GM19099 (cell line): ENCODE measurements around the gene RAB33A.

Source experiments
- POLR2A ChIP-seq: IDR thresholded peaks from 3 replicates; pipeline ENCODE4 v1.6.1; 2011; ENCODE audit warnings: low read depth; ENCODE audit not compliant: insufficient read length; ENCODE audit errors: extremely low read depth

RAB33A gene

GRCh38 chrX:130171446-130172126 lies at the start of gene RAB33A:
Gene RAB33A (plus strand): TSS chrX:130171962. CDS start chrX:130172063, 101 bp downstream.
- peak; percentile 19 for TF ChIP-seq POLR2A

- TF ChIP-seq POLR2A: no peak
These were observed 47.2 kb upstream of the RAB33A start for GRCh38 chrX:130124577-130124976.

- TF ChIP-seq POLR2A: no peak
These were observed 46.5 kb upstream of the RAB33A start for GRCh38 chrX:130125091-130125874.

DNA sequence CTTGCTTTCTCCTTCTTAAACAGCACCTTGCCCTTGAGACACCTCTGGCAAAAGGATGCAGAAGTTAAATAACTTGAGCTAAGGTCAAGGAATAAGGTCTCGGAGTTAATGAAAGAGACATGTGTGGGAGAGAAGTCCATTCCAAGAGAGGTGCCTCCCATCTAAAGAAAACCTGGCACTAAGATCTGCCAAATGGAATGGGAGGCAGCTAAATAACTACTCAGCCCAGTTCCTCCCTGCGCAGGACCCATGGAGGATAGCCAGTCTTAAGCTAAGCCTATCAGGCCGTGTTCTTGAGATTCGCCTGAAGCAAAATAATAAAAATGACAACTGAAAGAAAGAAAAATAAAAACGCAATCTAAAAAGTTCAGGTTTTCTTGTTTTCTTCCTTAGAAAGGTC lies 40.8 kb upstream of the RAB33A start:
- TF ChIP-seq POLR2A: no peak

DNA sequence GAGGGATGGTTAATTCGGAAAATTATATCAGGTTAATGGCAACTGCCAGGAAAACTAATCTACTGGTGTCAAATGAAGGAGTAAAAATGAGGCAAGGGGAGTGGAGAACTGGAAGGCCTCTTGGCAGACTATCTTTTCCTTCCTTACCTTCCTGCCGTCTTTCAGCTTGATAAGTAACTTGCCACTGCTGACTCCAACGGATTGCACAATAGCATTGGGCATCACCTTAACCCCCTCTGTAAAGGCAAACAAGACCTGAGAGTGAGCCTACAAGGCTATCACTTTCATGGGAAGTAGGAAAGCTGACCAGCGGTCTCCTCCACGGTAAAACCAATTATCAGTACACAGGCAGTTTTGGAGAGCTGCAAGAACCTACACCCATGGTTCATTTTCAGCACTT lies 35.3 kb upstream of the RAB33A start:
- no peak for TF ChIP-seq POLR2A

GRCh38 chrX:130136961-130137360 lies 34.8 kb upstream of the RAB33A start:
- no peak for TF ChIP-seq POLR2A

GRCh38 chrX:130139474-130140201 lies 32.1 kb upstream of the RAB33A start:
- no peak for TF ChIP-seq POLR2A

DNA sequence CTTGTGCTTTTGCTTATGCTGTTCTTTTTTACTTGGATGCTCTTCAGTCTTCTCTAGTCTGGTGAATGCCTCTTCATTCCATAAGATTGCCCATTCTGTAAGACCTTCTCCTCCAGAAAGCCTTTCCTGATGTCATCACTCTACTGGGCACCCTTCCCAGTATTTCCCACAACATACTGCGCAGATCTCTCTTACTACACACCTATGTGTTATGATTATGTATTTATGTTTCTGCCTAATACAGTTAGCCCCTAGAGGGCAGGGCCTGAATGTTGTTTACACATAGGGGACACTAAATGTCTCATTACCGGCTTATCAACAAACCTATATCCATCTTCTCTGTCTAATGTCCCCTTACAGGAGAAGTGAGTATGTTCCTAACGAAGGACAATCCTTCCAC lies 27.3 kb upstream of the RAB33A start:
- no peak for TF ChIP-seq POLR2A

- TF ChIP-seq POLR2A: no peak
These were observed 26.6 kb upstream of the RAB33A start for GRCh38 chrX:130145123-130145522.

GRCh38 chrX:130147631-130148030 lies 24.1 kb upstream of the RAB33A start:
- no peak for TF ChIP-seq POLR2A

DNA sequence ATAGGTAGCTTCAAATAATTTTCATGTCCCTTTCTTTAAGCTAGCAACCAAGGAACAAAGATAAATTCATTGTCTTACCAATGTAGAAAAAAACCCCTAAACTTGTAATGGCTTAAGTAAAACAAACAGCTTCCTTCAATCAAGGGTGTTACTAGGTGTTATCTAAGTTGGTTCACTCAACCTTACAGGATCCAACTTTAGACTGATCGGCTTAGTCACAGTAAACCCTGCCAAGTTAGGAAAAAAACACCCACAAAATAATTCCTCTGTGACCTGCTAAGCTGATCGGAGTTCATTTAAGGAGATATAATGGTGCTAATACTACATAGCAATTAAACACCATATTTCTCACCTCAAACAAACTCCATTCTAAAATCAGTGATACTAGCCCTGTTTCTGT lies 16.2 kb upstream of the RAB33A start:
- no peak for TF ChIP-seq POLR2A

DNA sequence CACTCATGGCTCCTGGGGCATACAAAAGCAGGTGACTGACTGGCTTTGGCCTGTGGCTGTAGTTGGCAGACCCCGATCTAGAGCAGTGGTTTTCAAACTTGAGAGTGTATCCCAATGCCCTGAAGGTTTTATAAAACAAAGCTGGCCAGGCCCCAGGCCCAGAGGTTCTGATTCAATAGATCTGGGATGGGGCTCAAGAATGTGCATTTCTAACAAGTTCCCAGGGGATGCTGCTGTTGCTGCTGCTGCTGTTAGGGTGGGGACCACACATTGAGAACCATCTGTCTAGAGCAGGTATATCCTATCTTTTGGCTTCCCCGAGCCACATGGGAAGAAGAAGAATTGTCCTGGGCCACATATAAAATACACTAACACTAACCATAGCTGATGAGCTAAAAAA lies 13.5 kb upstream of the RAB33A start:
- no peak for TF ChIP-seq POLR2A

GRCh38 chrX:130159776-130160175 lies 12.0 kb upstream of the RAB33A start:
- no peak for TF ChIP-seq POLR2A

DNA sequence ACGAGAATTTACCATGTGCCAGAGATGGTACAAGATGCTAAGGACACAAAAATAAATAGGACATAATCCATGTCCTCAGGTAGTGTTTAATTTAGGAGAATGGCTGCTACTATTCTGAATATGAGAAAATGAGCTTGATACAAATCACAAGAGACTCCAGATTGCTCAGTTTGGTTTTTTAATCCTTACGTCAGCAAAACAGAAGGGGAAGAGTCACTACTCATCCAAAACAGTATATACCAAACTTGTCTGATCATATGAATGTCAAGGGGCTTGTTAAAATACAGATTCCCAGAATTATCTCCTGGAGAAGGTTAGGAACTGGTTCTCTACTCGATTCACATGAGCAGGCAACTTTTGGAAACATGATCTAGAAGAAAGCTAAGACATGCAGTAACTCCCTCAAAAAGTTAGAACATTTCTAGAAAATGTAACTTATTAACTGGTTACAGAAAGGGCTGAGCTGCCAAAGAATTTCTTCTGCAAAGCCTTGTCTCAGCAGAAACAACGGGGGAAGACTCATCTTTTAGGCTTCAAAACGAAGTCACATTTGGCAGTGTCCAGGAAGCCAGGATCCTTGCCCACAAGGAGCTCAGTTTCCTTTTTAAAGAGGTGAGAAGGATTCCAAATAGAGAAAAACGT lies 9.5 kb upstream of the RAB33A start:
- no peak for TF ChIP-seq POLR2A

DNA sequence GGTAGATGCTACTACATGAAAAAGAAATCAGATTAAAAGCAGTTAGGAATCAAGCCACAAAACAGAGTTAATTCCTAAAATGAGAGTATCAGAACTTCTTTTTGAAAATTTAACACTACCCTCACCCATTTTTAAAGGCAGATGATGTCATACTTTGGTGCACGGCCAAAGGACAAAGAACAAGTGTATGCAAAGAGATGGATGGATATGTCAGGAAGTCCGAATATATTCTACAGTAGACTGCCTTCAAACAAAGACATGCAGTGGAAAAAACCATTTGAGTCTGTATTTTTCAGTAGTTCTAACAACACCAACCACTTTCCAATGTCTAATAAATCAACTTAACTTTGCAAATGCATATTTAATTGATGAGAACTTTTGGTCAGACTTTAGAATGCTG lies 8.4 kb upstream of the RAB33A start:
- no peak for TF ChIP-seq POLR2A
